GM10248 (cell line): ENCODE results near the gene ACRBP.

Source experiments
- CTCF ChIA-PET: fragments of 300-600 bp; sonication (Branson Sonifier 250); formaldehyde crosslinking; extraction: SDS; loops from one replicate; lab custom pipeline; 2021; ENCODE audit warnings: antibody characterized with exemption; lab: Yijun Ruan, JAX
- POLR2A ChIA-PET: fragments of 350-650 bp; sonication (Branson Sonifier 250); formaldehyde crosslinking; extraction: SDS; loops from one replicate; lab custom pipeline; 2020; ENCODE audit warnings: antibody characterized with exemption; lab: Yijun Ruan, JAX
- DNase-seq: peaks from one replicate; pipeline ENCODE4 v3.0.0; 2012; ENCODE audit errors: extremely low spot score
- CTCF ChIP-seq: IDR thresholded peaks from 2 replicates; pipeline ENCODE4 v1.5.1; 2012; ENCODE audit warnings: mild to moderate bottlenecking, low read depth; ENCODE audit errors: extremely low read depth, missing control alignments, control extremely low read depth

ACRBP gene

DNA sequence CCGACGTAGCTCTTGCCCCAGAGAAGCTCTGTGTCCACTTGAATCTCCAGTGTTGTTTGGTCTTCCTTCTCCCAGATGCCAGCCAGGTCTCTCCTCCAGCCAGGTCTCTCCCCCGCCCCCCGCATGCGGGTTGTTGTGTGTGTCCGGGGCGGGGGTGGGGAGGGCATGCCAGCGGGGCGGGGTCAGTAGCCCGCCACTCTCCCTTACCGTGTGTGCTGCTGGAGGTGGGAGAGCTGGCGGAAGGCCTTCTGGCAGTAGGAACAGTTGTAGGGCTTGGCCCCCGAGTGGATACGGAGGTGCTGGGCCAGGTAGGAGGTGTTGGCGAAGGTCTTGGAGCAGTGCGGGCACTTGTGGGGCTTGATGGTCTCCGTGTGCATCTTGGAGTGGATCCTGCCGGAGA, 24.9 kb upstream of the ACRBP start:
- ChIA-PET POLR2A (interaction anchor here (0.5 kb wide), 1 partner anchor 17 kb away, joined by 5 read pairs; the partner anchor contains the start of gene ZNF384), CTCF (interaction anchor here (1.7 to 2.1 kb wide), 2 partner anchors 13 to 17 kb away, joined by 5 to 8 read pairs; partner anchors contain the start of gene ZNF384)

GRCh38 chr12:6667559-6668210, 20.5 kb upstream of the ACRBP start:
- CTCF ChIA-PET = interaction anchor here (0.7 to 2.1 kb wide), 6 partner anchors 9 to 85 kb away, joined by 3 to 4 read pairs (median 3); partner anchors contain the start of gene MLF2
- POLR2A ChIA-PET = interaction anchor here (0.6 kb wide), 2 partner anchors 22 to 58 kb away, joined by 3 read pairs; partner anchors contain the start of gene ZNF384
- TF ChIP-seq CTCF = peak; percentile 39
- DNase-seq = no peak

More for the DNA sequence above, 24.9 kb upstream of the ACRBP start:
- TF ChIP-seq CTCF = no peak
- no peak for DNase-seq

DNA sequence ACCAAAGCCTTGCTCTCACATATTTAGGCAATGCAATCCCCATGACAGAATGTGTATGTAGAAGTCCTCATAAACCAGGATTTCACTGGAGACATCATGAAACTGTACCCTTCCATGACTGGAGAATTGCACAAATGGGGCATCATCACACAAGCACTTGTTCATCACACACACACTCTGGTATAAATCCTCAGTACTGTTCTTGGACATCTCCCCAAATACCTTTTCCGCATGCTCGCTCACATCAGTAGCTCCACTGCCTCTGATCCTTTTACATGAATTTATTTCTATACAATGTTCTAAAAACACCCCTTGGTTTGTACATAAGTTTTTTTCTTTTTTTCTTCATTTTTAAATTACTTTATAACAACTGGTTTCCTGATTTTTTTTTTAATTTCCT, 19.0 kb upstream of the ACRBP start:
- no peak for TF ChIP-seq CTCF
- ChIA-PET CTCF (interaction anchor here (1.1 to 2.6 kb wide), 6 partner anchors 10 to 87 kb away, joined by 3 to 7 read pairs (median 4); partner anchors contain the start of genes MLF2 and ZNF384), POLR2A (no interaction called here)
- DNase-seq = no peak

- DNase-seq = no peak
- CTCF ChIA-PET = interaction anchor here (0.8 to 2.6 kb wide), 5 partner anchors 17 to 161 kb away, joined by 3 to 7 read pairs (median 3); partner anchors contain the start of gene ZNF384
- TF ChIP-seq CTCF = no peak
- POLR2A ChIA-PET = interaction anchor here (0.5 to 0.7 kb wide), 2 partner anchors 35 to 301 kb away, joined by 4 to 5 read pairs; no protein-coding TSS in a partner anchor
These were observed 17.7 kb upstream of the ACRBP start for GRCh38 chr12:6664902-6665301.

DNA sequence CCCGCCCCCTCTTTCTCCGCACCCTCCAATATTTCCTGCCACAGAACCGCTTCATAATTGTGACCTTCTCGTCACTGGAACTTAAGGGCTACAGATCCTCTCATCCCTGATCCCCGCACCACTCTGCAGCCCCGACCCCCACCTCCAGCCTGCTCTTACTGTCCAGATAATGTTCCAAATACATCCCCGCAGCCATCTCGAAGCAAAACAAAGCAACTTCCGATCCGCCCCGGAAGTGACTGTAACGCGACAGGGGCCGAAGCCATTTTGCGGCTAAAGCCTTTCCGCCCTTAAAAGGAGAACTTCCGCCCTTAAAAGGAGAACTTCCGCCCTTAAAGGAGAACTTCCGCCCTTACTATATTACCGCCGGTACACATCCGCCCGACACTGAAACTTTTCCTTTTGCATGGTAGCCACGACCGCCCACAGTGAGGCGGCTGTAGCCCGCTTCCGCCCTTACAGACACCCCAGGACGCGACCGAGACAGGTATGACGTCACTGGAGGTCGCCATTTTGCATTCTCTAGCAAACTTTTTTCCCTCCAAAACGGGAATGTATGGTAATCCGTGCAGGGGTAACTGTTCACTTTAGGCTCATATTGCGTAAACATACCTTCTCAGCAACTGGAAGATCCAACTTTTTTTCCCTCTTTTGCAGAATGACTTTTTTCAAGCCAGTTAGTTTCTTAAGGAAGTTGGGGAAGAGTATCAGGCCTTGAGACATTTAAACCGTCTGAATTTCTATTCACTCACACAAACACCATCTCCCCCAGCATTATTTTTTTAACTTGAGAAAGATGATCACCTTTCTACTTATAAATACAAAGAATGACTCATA, 15.9 kb upstream of the ACRBP start, which contains the start of gene ING4:
ING4 (minus strand) TSS at position 214 of the 837 bp plus-strand sequence; CDS start at position 196, 18 bp downstream.
- CTCF ChIA-PET = interaction anchor here (0.6 to 1.5 kb wide), 3 partner anchors 26 to 163 kb away, joined by 3 to 4 read pairs (median 3); partner anchors contain the start of gene ZNF384
- POLR2A ChIA-PET = interaction anchor here (0.6 kb wide), 1 partner anchor 242 kb away, joined by 3 read pairs; no protein-coding TSS in a partner anchor
- TF ChIP-seq CTCF = no peak
- peak; percentile 97 for DNase-seq

DNA sequence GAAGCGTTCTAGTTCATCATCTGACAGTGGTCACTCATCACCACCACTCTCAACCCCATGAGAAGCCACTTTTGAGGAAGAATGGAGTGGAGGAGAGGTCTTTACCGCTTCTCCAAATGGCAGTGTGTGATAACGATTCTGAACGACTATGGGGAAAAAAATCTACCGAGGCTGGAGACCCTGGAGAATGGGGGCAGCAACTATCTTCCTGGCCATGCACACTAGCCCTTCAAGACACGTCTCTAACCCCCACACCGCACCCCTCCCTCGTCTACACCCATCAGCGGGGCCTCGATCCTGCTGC, 15.3 kb upstream of the ACRBP start:
- CTCF ChIA-PET = no interaction called here
- DNase-seq = no peak
- no peak for TF ChIP-seq CTCF
- POLR2A ChIA-PET = no interaction called here
